Peyer's patch (tissue), 4 donors: ENCODE measurements around the gene TMEM127.

Source experiments
- CTCF ChIP-seq, 6 experiments: fragments of 450-650 bp in 4 of 6; fragments of 200-600 bp in 2 of 6; sonication (generic) in 1 of 6; IDR thresholded peaks; one replicate each; pipeline ENCODE4 v1.5.1; 2017 to 2019; ENCODE audit warnings: antibody characterized with exemption in 6 of 6, mild to moderate bottlenecking in 3 of 6, moderate library complexity in 1 of 6
- POLR2A ChIP-seq, 2 donors: fragments of 450-650 bp; IDR thresholded peaks; one replicate each; pipeline ENCODE4 v1.5.1; 2017; ENCODE audit warnings: antibody characterized with exemption in 2 of 2, mild to moderate bottlenecking in 2 of 2, moderate library complexity in 2 of 2

- TF ChIP-seq CTCF (IDR thresholded peaks at IDR 0.05) (no peak), POLR2A (IDR thresholded peaks at IDR 0.05) (no peak)
These were observed 40.7 kb downstream of the TMEM127 start for GRCh38 chr2:96225016-96225533.
